ENCODE data around the gene PTPRT. TPM values are rescaled to one million over a fixed set of nuclear protein-coding genes. Genes with fewer than 3 reads are reported as not detected.
A peak's percentile ranks its signal among the peaks of the same experiment; 100 is the strongest.

The PTPRT gene
- total RNA-seq, 1 experiment from 2014 or later, result not detected

DNA sequence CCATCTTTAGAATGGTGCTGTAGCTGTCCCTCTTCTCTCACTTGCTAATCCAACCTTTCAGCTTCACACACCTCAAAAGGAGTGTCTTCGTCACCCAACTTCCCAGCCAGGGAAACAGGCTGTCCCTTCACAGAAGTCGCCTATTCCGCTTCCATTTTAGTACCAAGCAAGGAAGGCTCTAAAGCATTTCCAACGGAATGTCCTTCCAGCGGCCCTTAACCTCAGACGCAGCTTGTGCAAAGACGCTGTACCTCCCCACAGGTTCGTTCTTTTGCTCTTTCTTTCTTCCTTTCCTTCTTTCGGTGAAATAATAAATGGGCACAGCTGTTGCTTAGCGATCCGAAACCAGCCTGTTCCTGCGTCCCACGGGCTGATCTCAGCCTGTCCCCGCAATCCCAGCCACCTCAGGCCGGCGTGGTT is 1.5 kb downstream of the PTPRT start:
- Histone ChIP-seq H3K4me1 (ENCODE audit: control insufficient read depth in 1 of 2, insufficient read depth in 2 of 2, low read length in 2 of 2) (no peaks in the 10 kb centered on the region), H3K9me3 (ENCODE audit: control insufficient read depth in 1 of 2, insufficient read depth in 1 of 2, low read depth in 1 of 2, low read length in 2 of 2) (no peaks in the 10 kb centered on the region), H3K27me3 (ENCODE audit: insufficient read depth, low read length) (peaks cover 5% of the 10 kb centered on the region; the same call in 1 of the 2 replicates), H3K4me2 (ENCODE audit: low read length) (no peak overlapping the region), H3K27ac (ENCODE audit: low read depth, low read length) (no peak overlapping the region), H3K4me3 (replicated peaks in 1 of 2; ENCODE audit: low read depth in 1 of 2, low read length in 2 of 2) (no peak overlapping the region), H3K9me2 (ENCODE audit: insufficient read depth) (no peaks in the 10 kb centered on the region), H3K36me3 (ENCODE audit: control insufficient read depth in 1 of 2, insufficient read depth in 2 of 2, low read length in 2 of 2) (no peaks in the 10 kb centered on the region), H4K20me1 (ENCODE audit: insufficient read depth) (no peaks in the 10 kb centered on the region), H3K79me2 (ENCODE audit: insufficient read depth, low read length) (no peaks in the 10 kb centered on the region), H2AFZ (ENCODE audit: low read depth, low read length, poor library complexity, severe bottlenecking) (no peak overlapping the region), H3K9ac (ENCODE audit: low read length) (no peak overlapping the region)
- POLR2A ChIA-PET, result no interaction called here
- no peak for ATAC-seq
- BruUV-seq (replicated peaks), result no TSS peak
- RAD21 ChIA-PET (ENCODE audit: low non-redundant PET in 1 of 2, low total read pairs in 2 of 2, uncharacterized antibody in 2 of 2, unreplicated experiment in 2 of 2), result no interaction called here
- DNase-seq (ENCODE audit: low read depth, low spot score), result no peak
- intact Hi-C loops (cut with micrococcal nuclease), result no loop called here
- TF ChIP-seq CTCF (IDR thresholded peaks at IDR 0.05 in 2 of 3, conservative IDR thresholded peaks at IDR 0.05 in 1 of 3; ENCODE audit: borderline replicate concordance in 1 of 3, insufficient read depth in 1 of 3, low read depth in 2 of 3, low read length in 2 of 3), result no peak
- TF ChIP-seq YY1 (IDR thresholded peaks at IDR 0.05; ENCODE audit: extremely low read depth, insufficient replicate concordance, low read depth, low read length), result no peak
- CTCF ChIA-PET, result interaction anchor here (2.4 kb wide), 1 partner anchor 1450 kb away, joined by 16 read pairs; no protein-coding TSS in a partner anchor

- H2AFZ ChIP-seq (ENCODE audit: low read depth, low read length, poor library complexity, severe bottlenecking), result no peak overlapping the region
- no peaks in the 10 kb centered on the region for H3K9me2 ChIP-seq (ENCODE audit: insufficient read depth)
- DNase-seq (ENCODE audit: low read depth, low spot score) (peak; percentile 8), ATAC-seq (peak; percentile 63)
- H4K20me1 ChIP-seq (ENCODE audit: insufficient read depth), result no peaks in the 10 kb centered on the region
- H3K4me2 ChIP-seq (ENCODE audit: low read length), result no peak overlapping the region
- H3K9ac ChIP-seq (ENCODE audit: low read length), result no peak overlapping the region
- peaks cover 6% of the 10 kb centered on the region; the same call in 1 of the 2 replicates for H3K27me3 ChIP-seq (ENCODE audit: insufficient read depth, low read length)
- ChIA-PET CTCF (interaction anchor here (2.4 kb wide), 1 partner anchor 1449 kb away, joined by 16 read pairs; no protein-coding TSS in a partner anchor), RAD21 (ENCODE audit: low non-redundant PET in 1 of 2, low total read pairs in 2 of 2, uncharacterized antibody in 2 of 2, unreplicated experiment in 2 of 2) (no interaction called here), POLR2A (no interaction called here)
- BruUV-seq (replicated peaks), result no TSS peak
- H3K36me3 ChIP-seq (ENCODE audit: control insufficient read depth in 1 of 2, insufficient read depth in 2 of 2, low read length in 2 of 2), result no peaks in the 10 kb centered on the region
- no peak overlapping the region for H3K27ac ChIP-seq (ENCODE audit: low read depth, low read length)
- no peak overlapping the region for H3K4me3 ChIP-seq (replicated peaks in 1 of 2; ENCODE audit: low read depth in 1 of 2, low read length in 2 of 2)
- H3K9me3 ChIP-seq (ENCODE audit: control insufficient read depth in 1 of 2, insufficient read depth in 1 of 2, low read depth in 1 of 2, low read length in 2 of 2), result no peaks in the 10 kb centered on the region
- no peaks in the 10 kb centered on the region for H3K79me2 ChIP-seq (ENCODE audit: insufficient read depth, low read length)
- TF ChIP-seq CBX3 (IDR thresholded peaks at IDR 0.05; ENCODE audit: low read depth) (no peak), REST (IDR thresholded peaks at IDR 0.05; ENCODE audit: low read depth) (peak; percentile 65), RAD21 (IDR thresholded peaks at IDR 0.05; ENCODE audit: low read depth) (peak; percentile 79), CEBPB (IDR thresholded peaks at IDR 0.05; ENCODE audit: low read depth) (no peak), CTCF (IDR thresholded peaks at IDR 0.05 in 2 of 3, conservative IDR thresholded peaks at IDR 0.05 in 1 of 3; ENCODE audit: borderline replicate concordance in 1 of 3, insufficient read depth in 1 of 3, low read depth in 2 of 3, low read length in 2 of 3) (peak; percentile 49 to 96 (median 88); a peak in 5 of 6 replicates)
- intact Hi-C loops (cut with micrococcal nuclease), result loop anchor here (1.0 kb wide), 3 partner anchors 1231 to 1490 kb away; no protein-coding TSS in a partner anchor
- H3K4me1 ChIP-seq (ENCODE audit: control insufficient read depth in 1 of 2, insufficient read depth in 2 of 2, low read length in 2 of 2), result no peaks in the 10 kb centered on the region
These were observed 2.1 kb downstream of the PTPRT start for GRCh38 chr20:43187476-43188233.

All from HCT116 (cell line).